Epithelial cell of prostate (primary cell): ENCODE results near the gene NDC1.

ENCODE experiments used
- DNase-seq: peaks from one replicate; pipeline ENCODE4 v3.0.0-alpha.2; 2011; ENCODE audit warnings: low read depth, low spot score
- H3K27ac ChIP-seq: fragments of 450-650 bp; 2 replicates; pipeline ENCODE4 v1.5.1; 2017; ENCODE audit warnings: mild to moderate bottlenecking

Gene NDC1

DNA sequence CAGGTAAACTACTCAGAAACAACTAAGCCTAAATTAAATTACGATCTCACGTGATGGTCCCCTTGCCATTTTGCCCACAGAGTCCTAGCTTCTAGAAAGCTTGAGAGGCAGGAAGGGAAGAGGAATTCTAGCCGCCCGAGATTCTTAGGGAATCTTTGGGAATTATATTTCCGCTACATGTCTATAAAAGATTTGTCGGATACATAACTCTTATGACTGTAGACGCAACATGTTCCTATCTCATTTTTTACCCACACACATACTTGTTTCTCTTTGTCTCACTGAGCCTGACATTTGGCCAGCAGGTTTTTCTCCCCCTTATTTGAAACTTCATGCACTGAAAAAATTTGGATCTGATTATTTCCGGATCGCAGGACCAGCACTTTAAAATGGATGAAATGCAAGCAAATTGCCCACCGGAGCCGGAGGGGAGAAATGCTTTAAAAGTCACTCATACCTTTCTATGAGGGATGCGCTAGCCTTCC, 104.6 kb downstream of the NDC1 start:
- no peak for DNase-seq
- H3K27ac ChIP-seq = no peak overlapping the region

- no peak overlapping the region for H3K27ac ChIP-seq
- DNase-seq = no peak
These were observed 105.2 kb downstream of the NDC1 start for GRCh38 chr1:53732912-53733317.

DNA sequence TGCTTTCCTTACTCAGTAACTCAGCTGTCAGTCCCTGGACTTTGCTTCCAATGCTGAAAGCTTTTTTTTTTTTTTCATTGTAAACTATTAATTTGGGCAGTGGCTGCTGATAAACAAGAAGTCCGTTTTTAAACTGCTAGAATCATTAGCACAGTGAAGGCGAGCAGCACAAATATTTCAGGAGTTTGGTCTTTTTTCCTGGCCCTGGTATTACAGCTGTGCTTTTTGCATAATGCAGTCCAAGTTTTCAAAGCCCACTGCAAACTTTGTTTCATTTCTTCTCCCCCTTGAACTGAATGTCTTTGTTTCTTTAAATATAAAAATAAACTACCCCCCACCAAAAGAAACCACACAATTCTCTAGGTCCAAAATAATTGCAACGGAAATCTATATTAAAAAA, 105.7 kb downstream of the NDC1 start:
- no peak overlapping the region for H3K27ac ChIP-seq
- DNase-seq = no peak

DNA sequence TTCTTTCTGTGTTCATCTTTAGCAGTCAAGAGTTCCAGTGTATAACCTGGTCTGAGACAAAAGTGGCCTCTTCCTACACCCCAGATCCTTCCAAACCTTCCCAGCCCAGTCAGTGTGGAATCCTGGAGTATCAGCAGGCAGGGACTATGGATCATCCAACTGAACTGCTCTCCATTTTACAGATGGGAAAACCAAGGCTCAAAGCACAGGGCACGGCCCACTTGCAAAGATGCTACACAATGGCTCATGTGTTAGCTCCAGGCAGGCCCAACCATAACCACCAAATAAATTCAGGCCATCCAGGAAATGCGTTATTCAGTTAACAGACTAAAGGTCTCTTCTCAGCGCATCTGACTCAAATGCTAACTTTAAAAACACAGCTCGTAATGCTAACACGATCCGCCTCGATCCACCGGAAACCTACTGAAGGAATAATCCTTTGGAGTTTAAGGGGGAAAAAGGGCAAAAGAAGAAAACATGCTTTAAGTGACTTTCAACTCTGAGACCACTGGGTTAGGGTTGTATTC, 106.3 kb downstream of the NDC1 start:
- DNase-seq = no peak
- H3K27ac ChIP-seq = no peak overlapping the region

DNA sequence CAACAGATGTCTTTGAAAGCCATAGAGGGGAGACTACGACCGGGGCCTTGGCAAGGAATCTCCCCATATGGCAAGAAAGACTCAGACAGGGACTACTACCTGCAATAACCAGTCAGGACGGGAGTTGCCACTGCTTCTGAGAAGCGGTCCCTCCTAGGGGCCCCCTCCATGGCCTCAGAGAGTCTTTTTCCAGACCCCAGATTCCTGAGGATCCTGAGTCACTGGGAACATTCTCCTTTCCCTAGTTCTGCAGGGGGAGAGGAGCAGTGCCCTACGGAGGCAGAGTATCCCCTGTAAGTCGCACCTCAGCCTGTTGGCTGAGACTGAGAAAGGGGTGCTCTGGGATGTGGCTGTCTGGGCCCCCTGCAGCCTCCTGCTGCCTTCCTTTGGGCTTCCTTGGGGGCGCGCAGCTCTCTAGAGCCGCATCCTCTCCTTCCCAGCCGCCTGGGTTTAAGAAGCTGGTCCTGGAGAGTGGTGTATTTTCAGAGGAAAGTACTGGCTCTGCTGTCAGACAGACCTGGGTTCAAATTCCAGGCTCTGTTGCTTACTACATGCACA, 107.0 kb downstream of the NDC1 start:
- DNase-seq = no peak
- no peak overlapping the region for H3K27ac ChIP-seq

GRCh38 chr1:53730224-53730865, 107.8 kb downstream of the NDC1 start:
- DNase-seq = no peak

DNA sequence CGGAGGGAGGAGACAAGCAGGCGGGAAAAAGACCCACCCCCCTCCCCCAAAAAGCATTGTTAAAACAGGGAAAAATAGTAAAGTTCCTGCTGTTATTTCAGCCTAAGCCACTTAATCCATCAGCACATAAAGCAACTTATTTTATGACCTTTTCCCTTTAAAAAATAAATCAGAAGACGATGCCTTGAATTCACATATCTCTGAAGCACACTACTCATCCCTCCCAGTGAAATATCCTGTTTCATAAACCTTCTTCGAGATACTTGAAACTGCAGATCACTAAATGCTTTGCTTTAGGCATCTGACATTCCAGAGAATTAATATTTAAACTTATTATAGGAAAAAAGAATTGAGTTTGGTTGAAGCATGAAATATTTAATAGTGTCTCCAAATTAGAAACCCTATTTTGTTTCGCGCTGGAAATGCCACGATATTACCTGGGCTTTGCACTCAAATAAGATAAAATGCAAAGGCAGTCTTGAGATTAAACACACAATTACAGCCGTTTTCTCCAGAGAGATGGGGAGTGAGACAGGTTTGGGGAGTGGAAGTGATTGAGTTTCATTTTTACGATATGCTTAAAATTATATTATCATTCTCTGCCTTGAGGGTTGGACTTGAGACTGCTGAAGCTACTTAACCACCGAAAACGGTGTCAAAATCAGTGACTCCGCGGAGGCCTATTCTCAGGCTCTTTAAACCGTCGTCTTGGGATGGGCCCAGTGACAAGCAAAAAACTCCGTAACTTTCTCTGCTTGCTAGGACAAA, 108.5 kb downstream of the NDC1 start:
- no peak overlapping the region for H3K27ac ChIP-seq

More at GRCh38 chr1:53730224-53730865, 107.8 kb downstream of the NDC1 start:
- H3K27ac ChIP-seq = no peak overlapping the region

GRCh38 chr1:53728702-53729455, 109.2 kb downstream of the NDC1 start:
- DNase-seq = no peak
- no peak overlapping the region for H3K27ac ChIP-seq

More for the DNA sequence above, 108.5 kb downstream of the NDC1 start:
- no peak for DNase-seq

GRCh38 chr1:53728196-53728595, 109.9 kb downstream of the NDC1 start:
- no peak overlapping the region for H3K27ac ChIP-seq
- no peak for DNase-seq

- DNase-seq = no peak
These were observed 110.5 kb downstream of the NDC1 start for GRCh38 chr1:53727461-53728092.

DNA sequence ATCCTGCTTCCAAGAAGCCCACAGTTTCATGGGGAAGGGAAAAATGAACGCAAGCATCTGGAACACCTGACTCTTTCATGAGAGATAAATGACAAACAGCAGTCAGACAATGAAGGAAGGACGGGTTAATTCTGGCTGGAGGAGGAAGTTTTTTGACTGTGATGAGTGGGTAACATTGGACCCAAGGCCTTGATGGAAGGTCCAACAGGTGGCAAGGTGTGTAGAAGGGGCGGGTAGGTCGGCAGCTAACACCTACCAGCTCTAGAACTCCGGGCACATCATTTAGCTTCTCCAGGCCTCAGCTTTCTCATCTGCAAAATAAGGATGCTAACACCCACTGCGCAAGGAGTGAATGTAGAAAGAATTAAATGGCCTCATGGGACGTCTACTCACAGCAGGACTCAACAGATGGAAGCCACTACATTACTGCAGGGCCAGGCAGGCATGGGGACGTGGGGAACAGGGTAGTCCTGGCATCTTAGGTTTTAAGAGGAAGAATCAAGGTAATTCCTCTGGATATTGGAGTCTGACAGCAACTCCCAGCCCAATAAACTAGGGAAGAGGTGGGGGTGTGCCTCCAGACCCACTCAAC, 112.0 kb downstream of the NDC1 start:
- no peak overlapping the region for H3K27ac ChIP-seq
- no peak for DNase-seq

More at GRCh38 chr1:53727461-53728092, 110.5 kb downstream of the NDC1 start:
- no peak overlapping the region for H3K27ac ChIP-seq

- DNase-seq = no peak
- no peak overlapping the region for H3K27ac ChIP-seq
These were observed 112.8 kb downstream of the NDC1 start for GRCh38 chr1:53725238-53725689.

GRCh38 chr1:53722025-53722424, 116.1 kb downstream of the NDC1 start:
- DNase-seq = no peak
- H3K27ac ChIP-seq = no peak overlapping the region

- no peak overlapping the region for H3K27ac ChIP-seq
- DNase-seq = no peak
These were observed 117.0 kb downstream of the NDC1 start for GRCh38 chr1:53721088-53721487.

DNA sequence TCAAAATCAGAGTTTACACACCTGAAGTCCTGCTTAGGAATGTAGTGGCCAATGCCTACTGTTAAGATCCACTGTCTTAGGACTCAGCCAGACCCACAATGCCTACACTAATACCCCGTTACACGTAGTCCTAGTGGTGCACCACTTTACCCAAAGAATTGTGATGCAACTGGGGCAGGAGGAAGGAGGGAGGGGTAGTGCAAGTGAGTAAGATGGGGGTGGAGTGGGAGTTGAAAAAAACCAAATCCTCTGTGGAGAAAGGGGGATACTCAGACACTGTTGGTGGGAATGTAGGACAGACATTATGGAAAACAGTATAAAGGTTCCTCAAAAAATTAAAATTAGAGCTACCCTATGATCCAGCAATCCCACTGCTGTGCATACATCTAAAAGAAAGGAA, 118.6 kb downstream of the NDC1 start:
- no peak overlapping the region for H3K27ac ChIP-seq

DNA sequence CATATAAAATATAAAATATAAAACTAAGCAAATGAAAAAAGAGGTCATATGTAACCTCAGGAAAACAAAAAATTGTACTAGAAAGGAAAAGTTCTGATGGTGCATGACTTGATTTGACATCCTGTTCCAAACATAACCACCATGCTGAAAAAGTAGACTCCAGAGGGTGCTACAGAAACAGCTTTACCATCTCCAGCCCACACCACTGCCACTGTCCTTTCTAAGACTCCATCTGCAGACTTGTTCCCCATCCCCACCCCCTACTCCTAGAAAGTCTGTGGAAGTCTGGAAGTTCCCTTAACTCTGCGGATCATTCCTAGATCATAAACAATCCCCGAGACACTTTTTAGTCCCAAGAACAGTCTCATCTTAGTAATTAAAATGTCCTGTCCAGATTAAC, 119.7 kb downstream of the NDC1 start:
- H3K27ac ChIP-seq = no peak overlapping the region
- no peak for DNase-seq

More for the DNA sequence above, 118.6 kb downstream of the NDC1 start:
- no peak for DNase-seq

DNA sequence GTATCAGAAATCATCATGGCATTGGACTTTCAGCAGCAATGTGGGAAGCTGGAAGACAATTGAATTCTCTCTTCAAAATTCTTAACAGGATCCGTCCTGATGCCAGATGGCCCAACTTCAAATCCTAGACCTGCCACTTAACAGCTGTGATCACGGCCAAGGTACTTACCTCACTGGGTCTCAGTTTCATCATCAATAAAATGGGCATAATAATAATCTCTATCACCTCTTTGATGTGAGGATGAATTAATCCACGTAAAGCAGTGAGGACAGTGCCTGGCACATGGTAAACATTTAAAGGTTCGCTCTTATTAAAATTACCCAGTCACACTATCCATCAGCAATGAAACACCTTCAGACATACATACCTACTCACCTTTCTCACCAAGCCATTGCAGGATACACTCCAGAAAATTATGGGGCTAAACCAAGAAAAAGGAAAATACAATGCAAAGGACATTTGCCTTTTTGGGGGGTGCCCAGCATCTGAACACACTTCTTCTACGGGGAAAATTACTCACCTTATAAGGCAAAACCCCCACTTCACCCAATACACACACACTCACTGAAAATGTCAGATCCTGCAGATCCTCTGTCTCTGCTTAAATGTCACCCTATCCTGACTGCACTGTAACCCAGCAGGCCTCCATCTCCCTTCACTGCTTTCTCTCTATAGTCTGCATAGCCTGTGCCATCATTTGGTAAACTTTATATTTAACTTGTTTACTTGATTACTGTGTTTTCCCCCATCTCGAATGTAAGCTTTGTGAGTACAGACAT, 120.9 kb downstream of the NDC1 start:
- DNase-seq = no peak
- no peak overlapping the region for H3K27ac ChIP-seq

DNA sequence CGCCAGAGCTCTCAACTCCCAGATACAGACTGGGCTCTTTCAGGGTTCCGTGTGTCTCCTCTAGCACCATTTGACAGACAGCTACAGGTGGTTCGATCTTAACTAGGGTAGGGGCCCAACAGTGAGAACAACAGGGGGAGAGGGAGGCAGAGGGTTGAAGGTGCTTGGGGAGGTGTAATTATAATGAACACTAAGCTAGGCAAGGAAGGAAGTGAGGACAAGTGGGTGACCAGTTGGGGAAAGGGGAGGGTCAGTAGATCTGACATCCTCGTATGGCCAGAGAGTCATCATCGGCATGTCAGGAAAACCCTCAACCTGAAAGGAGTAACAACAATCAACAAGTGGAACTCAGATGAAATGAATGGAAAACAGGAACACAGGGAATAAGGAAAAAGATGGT, 121.9 kb downstream of the NDC1 start:
- H3K27ac ChIP-seq = no peak overlapping the region
- no peak for DNase-seq

DNA sequence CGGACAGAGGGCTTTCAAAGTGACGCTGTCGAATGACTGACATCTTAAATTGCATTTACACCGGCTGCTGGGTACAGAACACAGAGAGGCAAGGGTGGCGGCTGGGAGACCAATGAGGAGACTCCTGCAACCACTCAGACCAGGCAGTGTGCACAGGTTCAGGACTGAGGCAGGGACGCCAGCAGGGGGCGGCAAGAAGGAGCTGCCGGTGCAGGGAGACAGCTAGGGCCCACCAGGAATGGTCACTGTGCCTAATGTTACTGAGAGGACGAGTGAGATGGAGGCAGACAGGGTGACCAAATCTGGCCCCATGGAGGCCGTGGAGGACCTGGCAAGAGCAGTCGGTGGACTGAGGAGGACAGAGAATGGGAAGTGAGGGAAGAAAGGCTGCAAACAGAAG, 122.6 kb downstream of the NDC1 start:
- no peak overlapping the region for H3K27ac ChIP-seq
- DNase-seq = no peak
